AG10803 (cell line): ENCODE measurements around the gene LCAT.

Experiments used
- DNase-seq: peaks from one replicate; pipeline ENCODE4 v3.0.0; 2010; ENCODE audit warnings: low read depth
- H3K4me3 ChIP-seq: 2 replicates; pipeline ENCODE4 v1.5.1; 2011; ENCODE audit warnings: mild to moderate bottlenecking, low read length, control low read depth
- TF ChIP-seq, protein P1 (sequence below): conservative IDR thresholded peaks from 2 replicates; pipeline ENCODE4 v1.5.1; 2011; ENCODE audit warnings: mild to moderate bottlenecking, low read length, control low read depth, inconsistent platforms

LCAT gene

GRCh38 chr16:67987460-67988160, 43.7 kb upstream of the LCAT start:
- no peak overlapping the region for H3K4me3 ChIP-seq
- TF ChIP-seq, protein P1, sequence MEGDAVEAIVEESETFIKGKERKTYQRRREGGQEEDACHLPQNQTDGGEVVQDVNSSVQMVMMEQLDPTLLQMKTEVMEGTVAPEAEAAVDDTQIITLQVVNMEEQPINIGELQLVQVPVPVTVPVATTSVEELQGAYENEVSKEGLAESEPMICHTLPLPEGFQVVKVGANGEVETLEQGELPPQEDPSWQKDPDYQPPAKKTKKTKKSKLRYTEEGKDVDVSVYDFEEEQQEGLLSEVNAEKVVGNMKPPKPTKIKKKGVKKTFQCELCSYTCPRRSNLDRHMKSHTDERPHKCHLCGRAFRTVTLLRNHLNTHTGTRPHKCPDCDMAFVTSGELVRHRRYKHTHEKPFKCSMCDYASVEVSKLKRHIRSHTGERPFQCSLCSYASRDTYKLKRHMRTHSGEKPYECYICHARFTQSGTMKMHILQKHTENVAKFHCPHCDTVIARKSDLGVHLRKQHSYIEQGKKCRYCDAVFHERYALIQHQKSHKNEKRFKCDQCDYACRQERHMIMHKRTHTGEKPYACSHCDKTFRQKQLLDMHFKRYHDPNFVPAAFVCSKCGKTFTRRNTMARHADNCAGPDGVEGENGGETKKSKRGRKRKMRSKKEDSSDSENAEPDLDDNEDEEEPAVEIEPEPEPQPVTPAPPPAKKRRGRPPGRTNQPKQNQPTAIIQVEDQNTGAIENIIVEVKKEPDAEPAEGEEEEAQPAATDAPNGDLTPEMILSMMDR, result no peak
- no peak for DNase-seq

GRCh38 chr16:67986949-67987348, 43.0 kb upstream of the LCAT start:
- no peak for DNase-seq
- H3K4me3 ChIP-seq, result no peak overlapping the region
- TF ChIP-seq, protein P1, result no peak

DNA sequence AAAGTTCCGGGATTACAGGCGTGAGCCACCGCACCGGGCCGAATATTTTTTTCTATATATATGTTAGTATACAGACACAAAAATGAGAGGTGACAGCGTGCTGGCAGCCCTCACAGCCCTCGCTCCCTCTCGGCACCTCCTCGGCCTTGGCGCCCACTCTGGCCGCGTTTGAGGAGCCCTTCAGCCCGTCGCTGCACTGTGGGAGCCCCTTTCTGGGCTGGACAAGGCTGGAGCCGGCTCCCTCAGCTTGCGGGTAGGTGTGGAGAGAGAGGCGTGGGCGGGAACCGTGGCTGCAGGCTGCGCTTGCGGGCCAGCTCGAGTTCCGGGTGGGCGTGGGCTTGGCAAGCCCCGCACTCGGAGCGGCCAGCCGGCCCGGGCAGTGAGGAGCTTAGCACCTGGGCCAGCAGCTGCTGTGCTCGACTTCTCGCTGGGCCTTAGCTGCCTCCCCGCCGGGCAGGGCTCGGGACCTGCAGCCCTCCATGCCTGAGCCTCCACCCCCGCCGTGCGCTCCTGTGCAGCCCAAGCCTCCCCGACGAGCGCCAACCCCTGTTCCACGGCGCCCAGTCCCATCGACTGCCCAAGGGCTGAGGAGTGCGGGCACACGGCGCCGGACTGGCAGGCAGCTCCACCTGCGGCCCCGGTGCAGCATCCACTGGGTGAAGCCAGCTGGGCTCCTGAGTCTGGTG, 38.2 kb upstream of the LCAT start:
- no peak for DNase-seq
- TF ChIP-seq, protein P1, result no peak
- no peak overlapping the region for H3K4me3 ChIP-seq

GRCh38 chr16:67979955-67980678, 36.2 kb upstream of the LCAT start, which contains the start of gene DPEP3:
Gene DPEP3 (minus strand): TSS chr16:67980499. CDS start chr16:67980380, 119 bp downstream.
- no peak for DNase-seq
- H3K4me3 ChIP-seq, result no peak within 1 kb of the TSS
- TF ChIP-seq, protein P1, result peak; percentile 7; the same call in 1 of the 2 replicates

- TF ChIP-seq, protein P1, result no peak
- no peak for DNase-seq
- no peak overlapping the region for H3K4me3 ChIP-seq
Observed at GRCh38 chr16:67977469-67978227, 33.7 kb upstream of the LCAT start.

- DNase-seq, result no peak
- no peak overlapping the region for H3K4me3 ChIP-seq
- TF ChIP-seq, protein P1, result no peak
Observed at GRCh38 chr16:67977005-67977404, 33.1 kb upstream of the LCAT start.
